Choroid plexus epithelial cell (primary cell): ENCODE data around the gene APCDD1L.

Experiments
- DNase-seq: peaks from one replicate; pipeline ENCODE4 v3.0.0-alpha.2; 2010; ENCODE audit warnings: low read depth
- H3K4me3 ChIP-seq: 2 replicates; pipeline ENCODE4 v1.5.1; 2011; ENCODE audit warnings: low read depth, mild to moderate bottlenecking, control low read depth, low read length, moderate library complexity
- CTCF ChIP-seq: conservative IDR thresholded peaks from 2 replicates; pipeline ENCODE4 v1.5.1; 2011; ENCODE audit warnings: low read depth, mild to moderate bottlenecking, control low read depth, inconsistent platforms, low read length, moderate library complexity

APCDD1L gene

DNA sequence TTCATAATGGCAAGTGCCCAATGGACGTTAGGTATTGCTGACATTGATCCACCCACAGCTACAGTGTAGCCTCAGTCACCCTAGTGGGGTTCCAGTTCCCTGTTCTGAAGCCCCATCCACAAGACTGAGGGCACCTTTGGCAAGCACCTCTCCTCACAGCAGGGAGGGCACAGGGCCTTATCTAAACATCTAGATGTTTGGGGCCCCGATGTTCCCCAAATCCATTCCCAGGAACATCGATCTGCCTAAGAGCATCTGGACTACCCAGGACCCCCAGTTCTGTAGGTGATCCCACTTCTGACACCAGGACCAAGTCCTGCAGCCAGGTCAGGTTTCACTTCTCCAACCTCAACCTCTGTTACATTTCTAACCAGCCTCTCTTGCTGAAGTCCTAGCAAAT is 10.6 kb downstream of the APCDD1L start:
- H3K4me3 ChIP-seq = no peak overlapping the region
- TF ChIP-seq CTCF = no peak
- no peak for DNase-seq

DNA sequence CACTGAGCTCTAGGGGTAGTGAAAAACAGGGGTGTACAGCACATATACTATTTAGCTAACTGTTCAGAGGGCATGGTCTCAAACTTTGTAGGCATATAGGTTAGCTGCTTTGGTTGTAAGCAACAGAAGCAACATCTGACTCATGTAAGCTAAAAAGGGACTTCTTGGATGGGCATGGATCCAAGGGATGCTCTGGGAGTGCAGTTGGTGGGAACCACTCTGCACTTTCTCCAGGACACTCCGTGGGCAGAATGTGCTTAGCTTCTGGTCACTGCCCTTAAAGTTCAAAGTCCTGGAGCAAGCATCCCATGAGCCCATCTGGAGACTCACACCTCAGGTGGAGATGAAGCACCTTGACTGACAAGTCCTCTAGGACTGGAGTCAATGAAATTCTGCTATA is 11.5 kb downstream of the APCDD1L start:
- no peak for TF ChIP-seq CTCF
- no peak for DNase-seq
- H3K4me3 ChIP-seq = no peak overlapping the region

DNA sequence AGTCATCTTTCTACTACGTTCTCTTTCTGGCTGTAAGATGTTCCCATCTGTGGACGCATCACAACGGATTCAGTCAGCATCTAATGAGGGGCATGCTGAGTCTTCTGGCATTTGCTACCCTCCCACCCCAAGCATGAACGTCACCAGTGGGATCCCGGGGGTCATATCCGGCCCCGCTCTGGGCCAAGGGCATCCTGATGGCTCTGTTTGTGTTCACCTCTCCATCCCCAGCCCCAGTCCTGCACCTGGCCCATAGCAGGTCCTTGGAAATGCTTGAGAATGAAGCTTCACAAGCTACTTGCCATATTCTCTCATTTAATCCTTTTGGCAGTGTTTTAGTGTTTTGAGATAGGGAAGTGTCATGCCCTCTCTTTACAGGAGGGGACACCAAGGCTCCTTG is 14.9 kb downstream of the APCDD1L start:
- no peak for TF ChIP-seq CTCF
- DNase-seq = no peak
- no peak overlapping the region for H3K4me3 ChIP-seq

DNA sequence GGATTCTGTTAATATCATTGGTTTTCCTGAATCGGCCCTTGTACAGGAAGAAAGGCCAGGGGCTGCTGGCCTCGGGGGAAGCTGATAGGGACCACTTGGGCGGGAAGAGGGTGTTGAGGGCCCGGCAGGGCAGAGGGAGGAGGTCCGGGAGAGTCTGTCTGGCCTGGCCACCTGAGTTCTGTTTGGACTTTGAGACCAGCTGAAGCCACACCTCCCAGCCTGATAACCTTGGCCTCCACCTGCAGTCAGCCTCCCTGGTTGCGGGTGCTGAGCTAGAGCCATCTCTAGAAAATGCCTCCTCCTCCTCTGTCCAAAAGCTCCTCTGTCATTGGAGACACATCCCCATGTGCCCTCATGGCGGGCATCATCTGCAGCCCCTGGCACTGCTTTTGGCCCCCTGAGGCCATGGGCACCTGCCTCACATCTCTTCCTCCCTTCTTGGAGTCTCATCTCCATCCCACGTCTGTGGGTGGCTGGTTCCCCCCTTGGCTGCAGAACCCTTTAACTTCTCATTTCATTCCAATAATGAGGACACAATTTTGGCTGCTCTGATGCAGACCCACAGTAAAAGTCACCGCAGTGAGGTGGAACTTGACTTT is 16.6 kb downstream of the APCDD1L start:
- no peak for TF ChIP-seq CTCF

GRCh38 chr20:58497724-58498469 is 17.3 kb downstream of the APCDD1L start:
- H3K4me3 ChIP-seq = no peak overlapping the region
- no peak for TF ChIP-seq CTCF
- no peak for DNase-seq

More for the DNA sequence above, 16.6 kb downstream of the APCDD1L start:
- no peak for DNase-seq
- no peak overlapping the region for H3K4me3 ChIP-seq

DNA sequence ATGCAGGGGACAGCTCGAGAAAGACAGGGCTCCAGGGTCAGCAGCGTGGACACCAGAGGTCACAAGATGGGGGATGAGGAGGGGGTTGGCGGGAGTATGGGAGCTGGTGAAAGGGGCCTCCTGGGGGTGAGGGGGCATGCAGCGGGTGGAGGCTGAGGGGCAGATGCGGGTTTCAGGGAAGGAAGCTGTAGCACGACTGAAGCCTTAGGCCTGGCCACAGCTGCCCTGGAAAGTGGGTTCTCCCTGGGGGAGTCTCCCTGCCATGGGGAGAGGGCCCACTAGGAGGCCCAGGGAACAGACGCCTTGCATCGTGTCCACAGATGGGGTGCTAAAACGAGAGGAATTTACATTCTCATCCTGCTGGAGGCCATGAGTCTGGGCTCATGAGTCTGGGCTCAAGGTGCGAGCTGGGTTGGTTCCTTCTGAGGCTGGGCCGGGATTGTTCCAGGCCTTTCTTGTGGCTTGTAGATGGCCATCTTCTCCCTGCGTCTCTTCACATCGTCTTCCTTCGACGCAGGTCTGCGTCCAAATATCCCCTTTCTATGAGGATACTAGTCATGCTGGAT is 18.0 kb downstream of the APCDD1L start:
- no peak overlapping the region for H3K4me3 ChIP-seq

More for the DNA sequence above, 18.0 kb downstream of the APCDD1L start:
- no peak for DNase-seq
- no peak for TF ChIP-seq CTCF
